ENCODE results near the gene GHRH. TPM values are rescaled to one million over a fixed set of nuclear protein-coding genes. Genes with fewer than 3 reads are reported as not detected.

Gene GHRH
- total RNA-seq, 1 donor from 2014 or later, result not detected

DNA sequence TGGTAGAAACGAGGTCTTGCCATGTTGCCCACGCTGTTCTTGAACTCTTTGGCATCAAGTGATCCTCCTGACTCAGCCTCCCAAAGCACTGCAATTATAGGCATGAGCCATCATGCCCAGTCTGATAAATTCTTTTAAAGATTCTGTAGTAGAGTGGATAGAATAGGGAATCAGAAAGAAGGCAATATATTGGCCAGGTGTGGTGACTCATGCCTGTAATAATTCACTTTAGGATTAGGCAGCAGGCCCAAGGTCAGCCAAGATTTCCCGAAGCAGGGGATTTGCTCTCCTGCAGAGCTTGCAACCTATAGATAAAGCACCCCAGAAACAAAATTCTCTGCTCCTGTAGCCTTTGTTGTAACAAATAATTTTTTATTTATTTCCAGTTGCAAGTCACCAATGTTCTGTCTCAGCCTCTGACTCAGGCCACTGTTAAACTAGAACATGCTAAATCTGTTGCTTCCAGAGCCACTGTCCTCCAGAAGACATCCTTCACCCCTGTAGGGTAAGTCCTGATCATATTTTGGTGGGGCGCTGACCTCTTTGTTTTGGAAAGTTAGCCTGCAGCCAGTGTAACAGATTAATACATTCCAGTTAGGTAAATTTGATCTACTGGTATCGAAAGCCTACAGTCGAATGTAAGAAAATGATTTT lies 51.8 kb downstream of the GHRH start:
- no peak overlapping the region for H3K4me3 Mint-ChIP-seq (ENCODE audit: unreplicated experiment)
- TF ChIP-seq, protein P1, sequence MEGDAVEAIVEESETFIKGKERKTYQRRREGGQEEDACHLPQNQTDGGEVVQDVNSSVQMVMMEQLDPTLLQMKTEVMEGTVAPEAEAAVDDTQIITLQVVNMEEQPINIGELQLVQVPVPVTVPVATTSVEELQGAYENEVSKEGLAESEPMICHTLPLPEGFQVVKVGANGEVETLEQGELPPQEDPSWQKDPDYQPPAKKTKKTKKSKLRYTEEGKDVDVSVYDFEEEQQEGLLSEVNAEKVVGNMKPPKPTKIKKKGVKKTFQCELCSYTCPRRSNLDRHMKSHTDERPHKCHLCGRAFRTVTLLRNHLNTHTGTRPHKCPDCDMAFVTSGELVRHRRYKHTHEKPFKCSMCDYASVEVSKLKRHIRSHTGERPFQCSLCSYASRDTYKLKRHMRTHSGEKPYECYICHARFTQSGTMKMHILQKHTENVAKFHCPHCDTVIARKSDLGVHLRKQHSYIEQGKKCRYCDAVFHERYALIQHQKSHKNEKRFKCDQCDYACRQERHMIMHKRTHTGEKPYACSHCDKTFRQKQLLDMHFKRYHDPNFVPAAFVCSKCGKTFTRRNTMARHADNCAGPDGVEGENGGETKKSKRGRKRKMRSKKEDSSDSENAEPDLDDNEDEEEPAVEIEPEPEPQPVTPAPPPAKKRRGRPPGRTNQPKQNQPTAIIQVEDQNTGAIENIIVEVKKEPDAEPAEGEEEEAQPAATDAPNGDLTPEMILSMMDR (IDR thresholded peaks at IDR 0.05), result no peak
- no peaks in the 10 kb centered on the region for H3K27me3 Mint-ChIP-seq (ENCODE audit: unreplicated experiment)

DNA sequence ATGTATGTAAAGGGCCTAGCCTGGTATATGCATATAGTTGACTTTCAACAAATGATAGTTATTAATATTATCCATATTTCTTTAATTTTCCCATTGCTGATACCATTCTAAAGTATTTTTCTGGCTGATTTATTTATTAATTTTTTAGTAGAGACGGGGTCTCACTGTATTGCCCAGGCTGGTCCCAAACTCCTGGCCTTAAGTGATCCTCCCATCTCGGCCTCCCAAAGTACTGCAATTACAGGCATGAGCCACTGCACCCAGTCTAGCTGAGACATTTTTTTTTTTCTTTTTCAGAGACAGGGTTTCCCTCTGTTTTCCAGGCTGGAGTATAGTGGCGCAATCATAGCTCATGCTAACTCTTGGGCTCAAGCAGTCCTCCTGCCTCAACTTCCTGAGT lies 52.4 kb downstream of the GHRH start:
- H3K9me3 Mint-ChIP-seq (ENCODE audit: unreplicated experiment), result no peaks in the 10 kb centered on the region
- H3K36me3 Mint-ChIP-seq (ENCODE audit: unreplicated experiment), result peaks cover 43% of the 10 kb centered on the region
- DNase-seq (ENCODE audit: extremely low spot score, unreplicated experiment), result no peak
- no peak overlapping the region for H3K27ac Mint-ChIP-seq (ENCODE audit: unreplicated experiment)
- TF ChIP-seq, protein P1 (IDR thresholded peaks at IDR 0.05), result no peak
- no peaks in the 10 kb centered on the region for H3K27me3 Mint-ChIP-seq (ENCODE audit: unreplicated experiment)
- no peaks in the 10 kb centered on the region for H3K4me1 Mint-ChIP-seq (ENCODE audit: unreplicated experiment)
- no peak overlapping the region for H3K4me3 Mint-ChIP-seq (ENCODE audit: unreplicated experiment)

More for the DNA sequence above, 51.8 kb downstream of the GHRH start:
- Mint-ChIP-seq H3K27ac (ENCODE audit: unreplicated experiment) (no peak overlapping the region), H3K9me3 (ENCODE audit: unreplicated experiment) (no peaks in the 10 kb centered on the region), H3K4me1 (ENCODE audit: unreplicated experiment) (no peaks in the 10 kb centered on the region), H3K36me3 (ENCODE audit: unreplicated experiment) (peaks cover 40% of the 10 kb centered on the region)
- DNase-seq (ENCODE audit: extremely low spot score, unreplicated experiment), result no peak

DNA sequence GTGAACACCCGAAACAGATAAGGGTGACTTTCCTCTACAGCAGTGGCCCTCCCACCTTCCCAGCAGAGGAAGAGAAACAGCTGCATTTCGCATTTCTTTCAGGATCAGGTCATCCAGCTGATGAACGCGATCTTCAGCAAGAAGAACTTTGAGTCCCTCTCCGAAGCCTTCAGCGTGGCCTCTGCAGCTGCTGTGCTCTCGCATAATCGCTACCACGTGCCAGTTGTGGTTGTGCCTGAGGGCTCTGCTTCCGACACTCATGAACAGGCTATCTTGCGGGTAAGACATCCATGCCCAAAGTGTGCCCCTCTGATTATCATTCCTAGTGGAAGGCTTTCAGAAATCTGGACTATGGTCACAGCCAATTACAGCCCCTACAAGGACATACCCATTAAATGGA lies 54.4 kb downstream of the GHRH start:
- no peak for DNase-seq (ENCODE audit: extremely low spot score, unreplicated experiment)
- Mint-ChIP-seq H3K4me3 (ENCODE audit: unreplicated experiment) (no peak overlapping the region), H3K4me1 (ENCODE audit: unreplicated experiment) (peaks cover 5% of the 10 kb centered on the region), H3K27ac (ENCODE audit: unreplicated experiment) (no peak overlapping the region), H3K36me3 (ENCODE audit: unreplicated experiment) (peaks cover 37% of the 10 kb centered on the region), H3K27me3 (ENCODE audit: unreplicated experiment) (no peaks in the 10 kb centered on the region), H3K9me3 (ENCODE audit: unreplicated experiment) (no peaks in the 10 kb centered on the region)
- TF ChIP-seq, protein P1 (IDR thresholded peaks at IDR 0.05), result no peak

DNA sequence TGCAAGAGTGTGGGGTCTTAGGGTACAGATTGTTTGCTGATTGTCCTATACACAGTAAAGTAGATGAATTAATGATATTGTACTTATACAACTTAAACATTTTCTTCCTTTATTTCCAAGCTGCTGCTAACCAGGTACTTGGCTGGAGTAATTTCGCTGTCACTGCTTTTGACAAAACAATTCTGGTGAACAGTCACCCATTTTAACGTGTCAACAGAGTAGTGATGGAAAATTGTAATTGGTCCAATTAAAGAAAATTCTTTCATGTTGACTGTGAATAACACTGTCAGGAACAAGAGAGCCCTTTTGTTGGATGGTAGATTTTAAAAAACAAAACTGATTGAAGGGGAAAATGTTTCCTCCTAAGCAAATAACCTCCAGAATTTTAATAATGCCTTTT lies 55.8 kb downstream of the GHRH start:
- Mint-ChIP-seq H3K4me1 (ENCODE audit: unreplicated experiment) (peaks cover 15% of the 10 kb centered on the region), H3K9me3 (ENCODE audit: unreplicated experiment) (no peaks in the 10 kb centered on the region), H3K4me3 (ENCODE audit: unreplicated experiment) (no peak overlapping the region), H3K36me3 (ENCODE audit: unreplicated experiment) (peaks cover 40% of the 10 kb centered on the region), H3K27ac (ENCODE audit: unreplicated experiment) (no peak overlapping the region), H3K27me3 (ENCODE audit: unreplicated experiment) (no peaks in the 10 kb centered on the region)
- DNase-seq (ENCODE audit: extremely low spot score, unreplicated experiment), result no peak
- TF ChIP-seq, protein P1 (IDR thresholded peaks at IDR 0.05), result no peak

DNA sequence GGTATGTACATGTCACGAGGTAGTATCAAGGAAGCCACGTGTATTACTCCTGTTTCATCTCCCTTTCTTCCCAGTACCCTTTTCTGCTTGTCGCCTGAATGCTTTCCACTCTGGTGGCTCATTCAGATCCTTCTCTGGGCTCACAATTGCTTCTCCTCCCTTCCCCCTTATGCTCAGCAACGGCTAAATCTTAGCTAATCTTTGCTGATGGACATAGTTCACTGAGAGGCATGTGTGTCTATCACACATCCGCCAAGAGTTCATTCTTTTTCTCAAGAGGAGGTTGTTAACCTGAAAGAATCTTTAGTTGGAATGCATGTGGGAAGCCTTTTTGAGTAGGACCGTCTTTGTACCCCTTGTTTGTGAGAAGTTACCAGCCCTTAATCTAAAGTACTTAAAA lies 56.5 kb downstream of the GHRH start:
- no peak for DNase-seq (ENCODE audit: extremely low spot score, unreplicated experiment)
- Mint-ChIP-seq H3K9me3 (ENCODE audit: unreplicated experiment) (no peaks in the 10 kb centered on the region), H3K27me3 (ENCODE audit: unreplicated experiment) (no peaks in the 10 kb centered on the region), H3K27ac (ENCODE audit: unreplicated experiment) (no peak overlapping the region), H3K4me3 (ENCODE audit: unreplicated experiment) (no peak overlapping the region), H3K36me3 (ENCODE audit: unreplicated experiment) (peaks cover 45% of the 10 kb centered on the region), H3K4me1 (ENCODE audit: unreplicated experiment) (peaks cover 15% of the 10 kb centered on the region)
- TF ChIP-seq, protein P1 (IDR thresholded peaks at IDR 0.05), result no peak

All from osteocyte (in vitro differentiated cells).